ENCODE measurements around the gene ELMO1.

ELMO1 gene

GRCh38 chr7:37109843-37110242, 338.8 kb downstream of the ELMO1 start:
- Mint-ChIP-seq H3K27ac (peak overlapping the region; percentile 32), H3K9me3 (no peaks in the 10 kb centered on the region), H3K4me1 (peaks cover 69% of the 10 kb centered on the region), H3K36me3 (peaks cover 52% of the 10 kb centered on the region), H3K4me3 (no peak overlapping the region), H3K27me3 (no peaks in the 10 kb centered on the region)
- peak; percentile 50 for ATAC-seq

- Mint-ChIP-seq H3K9me3 (no peaks in the 10 kb centered on the region), H3K36me3 (peaks cover 55% of the 10 kb centered on the region), H3K27me3 (no peaks in the 10 kb centered on the region), H3K4me3 (no peak overlapping the region), H3K4me1 (peaks cover 74% of the 10 kb centered on the region), H3K27ac (peak overlapping the region; percentile 32)
- ATAC-seq = no peak
Observed at GRCh38 chr7:37109016-37109683, 339.5 kb downstream of the ELMO1 start.

- H3K27ac Mint-ChIP-seq = no peak overlapping the region
Observed at GRCh38 chr7:37108615-37109014, 340.0 kb downstream of the ELMO1 start.

GRCh38 chr7:37107047-37107750, 341.5 kb downstream of the ELMO1 start:
- Mint-ChIP-seq H3K27me3 (no peaks in the 10 kb centered on the region), H3K9me3 (no peaks in the 10 kb centered on the region), H3K36me3 (peaks cover 41% of the 10 kb centered on the region), H3K4me1 (peaks cover 60% of the 10 kb centered on the region), H3K4me3 (no peak overlapping the region), H3K27ac (no peak overlapping the region)
- ATAC-seq = no peak

More at GRCh38 chr7:37108615-37109014, 340.0 kb downstream of the ELMO1 start:
- H3K36me3 Mint-ChIP-seq = peaks cover 50% of the 10 kb centered on the region
- no peak for ATAC-seq
- peaks cover 69% of the 10 kb centered on the region for H3K4me1 Mint-ChIP-seq
- no peaks in the 10 kb centered on the region for H3K27me3 Mint-ChIP-seq
- H3K4me3 Mint-ChIP-seq = no peak overlapping the region
- H3K9me3 Mint-ChIP-seq = no peaks in the 10 kb centered on the region

GRCh38 chr7:37105762-37106161, 342.9 kb downstream of the ELMO1 start:
- H3K27ac Mint-ChIP-seq = no peak overlapping the region

GRCh38 chr7:37104822-37105518, 343.7 kb downstream of the ELMO1 start:
- H3K9me3 Mint-ChIP-seq = no peaks in the 10 kb centered on the region
- ATAC-seq = no peak
- H3K4me1 Mint-ChIP-seq = peaks cover 41% of the 10 kb centered on the region
- no peak overlapping the region for H3K4me3 Mint-ChIP-seq
- no peak overlapping the region for H3K27ac Mint-ChIP-seq
- peaks cover 39% of the 10 kb centered on the region for H3K36me3 Mint-ChIP-seq
- no peaks in the 10 kb centered on the region for H3K27me3 Mint-ChIP-seq

More at GRCh38 chr7:37105762-37106161, 342.9 kb downstream of the ELMO1 start:
- Mint-ChIP-seq H3K27me3 (no peaks in the 10 kb centered on the region), H3K36me3 (peaks cover 34% of the 10 kb centered on the region), H3K4me3 (no peak overlapping the region), H3K4me1 (peaks cover 49% of the 10 kb centered on the region), H3K9me3 (no peaks in the 10 kb centered on the region)
- ATAC-seq = no peak

- no peak overlapping the region for H3K4me3 Mint-ChIP-seq
- peaks cover 20% of the 10 kb centered on the region for H3K4me1 Mint-ChIP-seq
- H3K27me3 Mint-ChIP-seq = no peaks in the 10 kb centered on the region
- no peak for ATAC-seq
- peaks cover 36% of the 10 kb centered on the region for H3K36me3 Mint-ChIP-seq
- H3K9me3 Mint-ChIP-seq = no peaks in the 10 kb centered on the region
- no peak overlapping the region for H3K27ac Mint-ChIP-seq
Observed at GRCh38 chr7:37102518-37103137, 346.0 kb downstream of the ELMO1 start.

GRCh38 chr7:37100735-37101331, 347.8 kb downstream of the ELMO1 start:
- Mint-ChIP-seq H3K4me3 (no peak overlapping the region), H3K9me3 (no peaks in the 10 kb centered on the region), H3K27ac (no peak overlapping the region), H3K27me3 (no peaks in the 10 kb centered on the region), H3K4me1 (peaks cover 14% of the 10 kb centered on the region), H3K36me3 (peaks cover 50% of the 10 kb centered on the region)
- no peak for ATAC-seq

GRCh38 chr7:37098762-37099161, 349.9 kb downstream of the ELMO1 start:
- no peak overlapping the region for H3K27ac Mint-ChIP-seq
- H3K27me3 Mint-ChIP-seq = no peaks in the 10 kb centered on the region
- peaks cover 3% of the 10 kb centered on the region for H3K9me3 Mint-ChIP-seq
- peaks cover 6% of the 10 kb centered on the region for H3K4me1 Mint-ChIP-seq
- no peak for ATAC-seq
- H3K4me3 Mint-ChIP-seq = no peak overlapping the region
- H3K36me3 Mint-ChIP-seq = peaks cover 65% of the 10 kb centered on the region

GRCh38 chr7:37097983-37098382, 350.7 kb downstream of the ELMO1 start:
- ATAC-seq = no peak
- H3K36me3 Mint-ChIP-seq = peaks cover 73% of the 10 kb centered on the region
- H3K27ac Mint-ChIP-seq = no peak overlapping the region
- H3K27me3 Mint-ChIP-seq = no peaks in the 10 kb centered on the region
- H3K9me3 Mint-ChIP-seq = peaks cover 3% of the 10 kb centered on the region
- H3K4me1 Mint-ChIP-seq = peaks cover 6% of the 10 kb centered on the region
- no peak overlapping the region for H3K4me3 Mint-ChIP-seq

- H3K4me3 Mint-ChIP-seq = no peak overlapping the region
- H3K36me3 Mint-ChIP-seq = peaks cover 80% of the 10 kb centered on the region
- ATAC-seq = no peak
- no peak overlapping the region for H3K27ac Mint-ChIP-seq
- peaks cover 6% of the 10 kb centered on the region for H3K4me1 Mint-ChIP-seq
- H3K27me3 Mint-ChIP-seq = no peaks in the 10 kb centered on the region
- H3K9me3 Mint-ChIP-seq = peaks cover 3% of the 10 kb centered on the region
Observed at GRCh38 chr7:37097276-37097675, 351.4 kb downstream of the ELMO1 start.

GRCh38 chr7:37096341-37096740, 352.3 kb downstream of the ELMO1 start:
- H3K36me3 Mint-ChIP-seq = peaks cover 82% of the 10 kb centered on the region
- no peaks in the 10 kb centered on the region for H3K27me3 Mint-ChIP-seq
- peaks cover 6% of the 10 kb centered on the region for H3K9me3 Mint-ChIP-seq
- ATAC-seq = no peak
- H3K4me3 Mint-ChIP-seq = no peak overlapping the region
- H3K4me1 Mint-ChIP-seq = peaks cover 10% of the 10 kb centered on the region
- no peak overlapping the region for H3K27ac Mint-ChIP-seq

- Mint-ChIP-seq H3K36me3 (peaks cover 85% of the 10 kb centered on the region), H3K27ac (no peak overlapping the region), H3K4me1 (peaks cover 11% of the 10 kb centered on the region), H3K9me3 (peaks cover 6% of the 10 kb centered on the region), H3K4me3 (no peak overlapping the region), H3K27me3 (no peaks in the 10 kb centered on the region)
- ATAC-seq = no peak
Observed at GRCh38 chr7:37095122-37095521, 353.5 kb downstream of the ELMO1 start.

- H3K4me3 Mint-ChIP-seq = no peak overlapping the region
- no peak for ATAC-seq
- H3K27ac Mint-ChIP-seq = no peak overlapping the region
- H3K4me1 Mint-ChIP-seq = peaks cover 11% of the 10 kb centered on the region
- H3K36me3 Mint-ChIP-seq = peaks cover 80% of the 10 kb centered on the region
- H3K9me3 Mint-ChIP-seq = peaks cover 6% of the 10 kb centered on the region
- H3K27me3 Mint-ChIP-seq = no peaks in the 10 kb centered on the region
Observed at GRCh38 chr7:37093257-37093656, 355.4 kb downstream of the ELMO1 start.

- Mint-ChIP-seq H3K27ac (no peak overlapping the region), H3K4me1 (peaks cover 11% of the 10 kb centered on the region), H3K4me3 (no peak overlapping the region), H3K9me3 (peaks cover 6% of the 10 kb centered on the region), H3K36me3 (peaks cover 75% of the 10 kb centered on the region), H3K27me3 (no peaks in the 10 kb centered on the region)
- no peak for ATAC-seq
Observed at GRCh38 chr7:37092548-37092947, 356.1 kb downstream of the ELMO1 start.

All from stimulated activated memory B cell treated with anti-CD40 and anti-IgM and Interleukin-4, amounts not matched to agents 10 μg/mL and 1 μg/mL and 100 μg/mL, for 72 hours (primary cell).